Hypothalamus (tissue), 51 donors: ENCODE data around the gene LCT.

Experiments used
- DNase-seq, 51 donors: peaks; one replicate each; lab custom pipeline; 2025; lab: John Stamatoyannopoulos, UW

The LCT gene

DNA sequence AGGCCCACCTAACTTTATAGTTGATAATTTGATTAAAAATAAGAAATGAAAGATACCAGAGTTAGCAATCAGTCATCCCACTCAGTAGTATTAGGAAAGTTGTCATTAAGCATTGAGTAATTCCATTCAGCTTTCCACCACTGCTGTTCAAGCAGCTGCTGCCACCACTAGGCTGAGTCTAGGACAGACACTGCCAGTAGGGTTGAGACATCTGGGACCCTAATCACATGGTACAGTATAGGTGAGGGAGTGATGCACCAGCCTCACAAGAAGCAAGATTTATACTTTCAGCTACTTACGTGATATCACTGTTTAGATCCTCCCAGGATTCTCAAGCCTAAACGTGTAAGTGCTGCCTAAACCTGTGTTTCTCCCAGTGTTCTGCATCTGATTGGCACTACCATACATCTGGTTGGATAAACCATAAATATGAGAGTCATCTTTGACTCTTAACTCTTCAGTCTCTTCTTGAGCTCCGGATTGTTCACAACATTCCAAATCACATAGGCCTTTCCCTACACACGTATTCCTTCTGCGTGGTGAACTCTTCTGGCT lies 92.1 kb downstream of the LCT start:
- no peak for DNase-seq

DNA sequence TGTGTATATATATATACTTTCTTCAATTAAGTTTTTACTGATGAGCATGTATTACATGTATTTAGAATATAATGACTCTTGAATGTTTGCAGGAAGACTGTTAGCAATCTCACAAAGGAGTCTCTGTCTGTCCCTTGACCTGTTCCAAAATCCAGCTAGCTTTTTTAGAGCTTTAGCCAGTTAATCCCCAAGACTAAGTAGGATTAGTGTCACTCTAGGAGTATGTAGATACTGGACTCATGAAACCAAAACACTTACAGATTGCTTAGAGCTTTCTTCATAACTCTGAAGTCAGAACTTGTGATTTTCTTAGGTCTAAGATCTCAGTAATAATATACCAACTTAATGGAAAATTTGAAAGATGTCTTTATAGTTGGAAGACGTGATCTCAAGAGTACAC lies 93.1 kb downstream of the LCT start:
- no peak for DNase-seq

DNA sequence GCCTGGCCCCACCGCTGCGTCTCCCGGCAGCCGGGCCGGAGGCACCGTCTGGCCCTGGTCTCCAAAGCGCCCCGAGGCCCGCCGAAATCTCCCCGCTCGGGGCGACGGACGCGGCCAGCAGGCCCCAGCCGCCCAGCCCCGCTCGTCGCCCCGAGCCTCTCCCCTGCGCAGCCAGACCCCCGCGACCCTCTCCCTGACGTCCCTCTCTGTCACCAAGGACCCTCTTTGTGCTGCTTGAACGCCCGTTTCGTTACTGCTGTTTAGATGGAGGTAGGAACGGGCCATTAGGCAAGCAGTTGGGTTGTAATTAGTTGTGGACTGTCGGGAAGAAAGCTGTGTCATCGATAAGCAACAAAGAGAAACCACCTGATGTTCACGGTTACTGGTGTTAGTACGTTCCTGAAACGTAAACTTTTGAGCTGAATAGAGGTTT lies 94.6 kb downstream of the LCT start:
- DNase-seq = peak in 24 of 51 donors; percentile 14 to 67 (median 39)

DNA sequence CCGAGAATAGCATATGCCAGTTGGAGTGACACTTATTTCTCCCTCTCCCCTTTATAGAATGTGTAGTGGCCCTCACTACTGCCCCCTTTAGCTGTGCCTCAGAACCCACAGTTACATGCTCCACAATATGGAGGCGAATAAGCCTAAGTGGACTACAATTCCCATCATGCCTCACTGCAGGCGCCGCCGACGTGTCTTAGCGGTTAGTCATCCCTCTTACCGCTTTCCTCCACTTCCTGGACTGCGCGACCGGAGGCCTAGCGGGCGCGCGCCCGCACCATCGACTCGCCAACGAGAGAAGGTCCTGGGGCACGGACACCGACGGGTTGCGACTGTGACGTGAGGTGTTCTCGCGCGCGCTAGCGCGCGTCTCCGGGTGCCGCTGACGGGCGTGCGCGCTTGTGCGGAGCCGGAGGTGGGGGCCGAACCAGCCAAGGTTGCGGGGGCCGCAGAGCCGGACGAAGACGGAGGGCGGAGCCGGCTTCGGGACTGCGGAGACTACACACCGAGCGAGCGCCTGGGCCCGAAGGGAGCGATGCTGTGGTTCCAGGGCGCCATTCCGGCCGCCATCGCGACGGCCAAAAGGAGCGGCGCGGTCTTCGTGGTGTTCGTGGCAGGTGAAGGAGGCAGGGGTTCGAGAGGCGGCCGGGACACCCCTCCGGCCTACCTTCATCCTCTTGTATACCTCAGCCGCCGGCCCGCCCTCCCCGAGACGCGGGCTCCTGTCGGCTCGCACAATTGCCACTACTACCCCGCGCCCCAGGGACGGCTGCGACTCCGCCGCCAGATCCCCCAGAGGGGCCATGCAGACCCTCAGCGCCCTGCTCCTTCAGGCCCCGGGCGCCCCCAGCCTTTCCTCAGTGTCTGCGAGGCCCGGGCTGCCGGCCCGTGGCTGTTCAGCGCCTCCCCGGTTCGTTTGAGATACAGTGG lies 95.3 kb downstream of the LCT start, which contains the start of gene UBXN4:
Gene UBXN4, plus strand, starts transcription at position 461 of the 930 bp plus-strand sequence. Its CDS starts 75 bp downstream, at position 536.
- peak; percentile 59 to 98 (median 95) for DNase-seq

DNA sequence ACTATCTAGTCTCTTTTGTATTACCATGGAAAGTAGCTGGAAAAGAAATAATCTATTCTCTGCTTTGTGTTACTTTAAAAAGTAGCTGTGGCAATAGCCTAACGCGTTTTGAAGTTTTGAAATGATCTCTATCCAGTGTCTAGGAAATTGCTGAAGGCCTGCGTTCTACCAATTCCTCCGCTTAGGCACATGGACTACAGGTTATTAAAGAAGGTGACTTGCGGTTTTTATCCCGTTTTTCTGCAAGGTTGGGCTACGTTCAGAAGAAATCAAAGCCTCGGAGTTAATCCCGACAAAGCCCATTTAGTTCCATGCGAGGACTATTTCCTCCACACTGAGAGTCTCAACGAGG lies 96.0 kb downstream of the LCT start:
- no peak for DNase-seq

DNA sequence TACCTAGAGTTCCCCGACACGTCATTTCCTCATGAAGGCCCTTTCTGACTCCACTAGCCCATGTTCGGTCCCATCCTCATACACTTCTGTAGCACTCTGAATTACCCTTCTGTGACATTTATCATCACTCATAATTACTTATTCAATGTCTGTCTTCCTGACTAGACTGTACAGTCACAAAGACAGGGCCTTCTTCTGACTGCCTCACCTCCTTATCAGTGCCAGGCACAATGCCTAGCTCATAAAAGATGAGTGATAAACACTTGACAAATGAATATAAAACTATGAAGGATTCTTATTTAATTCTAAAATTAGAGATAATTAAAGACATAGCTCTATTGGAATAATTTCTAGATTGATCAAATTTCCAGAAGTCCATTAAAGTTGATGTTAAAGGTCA lies 96.8 kb downstream of the LCT start:
- DNase-seq = no peak
